CD4-positive, alpha-beta T cell (primary cell): Measurements from ENCODE around the gene ACSL5. TPM values are rescaled to one million over a fixed set of nuclear protein-coding genes. Genes with fewer than 3 reads are reported as not detected.
"Not testable (repeated sequence)": the region's sequence is repeated elsewhere in the genome, so short reads cannot be mapped to it uniquely, and the experiment has no call there.

Experiments used
- ATAC-seq: fragments of 200-7000 bp; cut with Tn5 transposase; one replicate; pipeline ENCODE4 v1.10.0; 2022; ENCODE audit warnings: mild to moderate bottlenecking; ENCODE audit not compliant: poor library complexity
- CTCF ChIA-PET: fragments of 350-600 bp; sonication (Branson Sonifier 250); formaldehyde crosslinking; loops from one replicate; lab custom pipeline; 2021; ENCODE audit warnings: antibody characterized with exemption, inconsistent platforms; lab: Charles Lee
- POLR2A ChIA-PET: fragments of 350-600 bp; sonication (Branson Sonifier 250); formaldehyde crosslinking; loops from one replicate; lab custom pipeline; 2021; ENCODE audit warnings: antibody characterized with exemption, inconsistent platforms; lab: Charles Lee
- DNase-seq, 14 experiments: peaks; one replicate each; pipeline ENCODE4 v3.0.0-alpha.2; 2013 to 2020; ENCODE audit warnings: mixed read lengths in 2 of 14
- H3K27ac ChIP-seq, 2 donors: one replicate each; pipeline versions ENCODE4 v1.5.1 to v1.7.0; 2013; ENCODE audit warnings: low read length in 2 of 2, low read depth in 1 of 2, mild to moderate bottlenecking in 1 of 2
- H3K27me3 ChIP-seq, 2 experiments: 1 replicate in 1 of 2; 2 replicates in 1 of 2; pipeline versions ENCODE4 v1.6.1 to v1.7.0; 2013; ENCODE audit warnings: low read length in 2 of 2, control low read depth in 1 of 2, mild to moderate bottlenecking in 1 of 2, moderate library complexity in 1 of 2; ENCODE audit not compliant: insufficient read depth in 2 of 2, control insufficient read depth in 1 of 2
- H3K36me3 ChIP-seq: one replicate; pipeline ENCODE4 v1.6.1; 2013; ENCODE audit warnings: low read length, control low read depth; ENCODE audit not compliant: insufficient read depth
- H3K4me1 ChIP-seq: one replicate; pipeline ENCODE4 v1.6.1; 2013; ENCODE audit warnings: low read length, control low read depth; ENCODE audit not compliant: insufficient read depth
- H3K4me3 ChIP-seq: one replicate; pipeline ENCODE4 v1.5.1; 2013; ENCODE audit warnings: mild to moderate bottlenecking, low read length, moderate library complexity
- H3K9me3 ChIP-seq, 2 experiments: 1 replicate in 1 of 2; 2 replicates in 1 of 2; pipeline versions ENCODE4 v1.6.1 to v1.7.0; 2013; ENCODE audit warnings: low read length in 2 of 2, mild to moderate bottlenecking in 2 of 2, control low read depth in 1 of 2, moderate library complexity in 1 of 2; ENCODE audit not compliant: control insufficient read depth in 1 of 2, insufficient read depth in 1 of 2
- H3K27ac Mint-ChIP-seq: one replicate; pipeline ENCODE4 v1.8.0; 2020; ENCODE audit warnings: mixed read lengths
- H3K27me3 Mint-ChIP-seq: one replicate; pipeline ENCODE4 v1.8.0; 2021; ENCODE audit warnings: mixed read lengths
- H3K36me3 Mint-ChIP-seq: one replicate; pipeline ENCODE4 v1.8.0; 2021; ENCODE audit warnings: low read depth, mixed read lengths
- H3K4me1 Mint-ChIP-seq: one replicate; pipeline ENCODE4 v1.8.0; 2021; ENCODE audit warnings: low read depth, mixed read lengths
- H3K4me3 Mint-ChIP-seq: one replicate; pipeline ENCODE4 v1.8.0; 2020; ENCODE audit warnings: mild to moderate bottlenecking, mixed read lengths
- H3K9me3 Mint-ChIP-seq: one replicate; pipeline ENCODE4 v1.8.0; 2020; ENCODE audit warnings: mixed read lengths
- CTCF ChIP-seq: fragments of 200-600 bp; IDR thresholded peaks from one replicate; pipeline ENCODE4 v1.8.0; 2022; ENCODE audit warnings: antibody characterized with exemption, mild to moderate bottlenecking
- intact Hi-C, 2 experiments: fragments of 100-400 bp; cut with DNase I in 1 of 2; cut with micrococcal nuclease in 1 of 2; formaldehyde crosslinking; loops; one replicate each; pipeline versions ENCODE4 v1.15.1 to v1.9.0; 2023 to 2025; cut with DNase I, micrococcal nuclease
- total RNA-seq, 174 experiments: library from RNA in 2 of 174; stranded (reverse) in 2 of 174; gene quantifications; one replicate each; pipeline ENCODE4 v1.2.3 and lab custom pipeline; 2021 to 2026

The ACSL5 gene
- total RNA-seq, 2 experiments from 2014 or later, result 11.4 to 14.1 TPM

GRCh38 chr10:112374724-112375541, 1.0 kb downstream of the ACSL5 start:
- TF ChIP-seq CTCF, result no peak
- Histone ChIP-seq H3K27me3 (no peaks in the 10 kb centered on the region), H3K4me3 (peak overlapping the region; percentile 77), H3K27ac (peak overlapping the region; percentile 78 to 92), H3K9me3 (no peaks in the 10 kb centered on the region), H3K4me1 (peaks cover 55% of the 10 kb centered on the region), H3K36me3 (peaks cover 4% of the 10 kb centered on the region)
- Mint-ChIP-seq H3K9me3 (no peaks in the 10 kb centered on the region), H3K27me3 (no peaks in the 10 kb centered on the region), H3K27ac (peak overlapping the region; percentile 95), H3K4me3 (peak overlapping the region; percentile 100), H3K36me3 (peaks cover 30% of the 10 kb centered on the region), H3K4me1 (peaks cover 61% of the 10 kb centered on the region)
- intact Hi-C loops, result loop anchor here in 1 of 2 experiments (2.0 to 5.0 kb wide), 2 partner anchors 72 to 190 kb away; partner anchors contain the start of genes VTI1A and ZDHHC6
- CTCF ChIA-PET, result interaction anchor here (0.7 to 2.3 kb wide), 6 partner anchors 9 to 24 kb away, joined by 3 to 6 read pairs (median 4); no protein-coding TSS in a partner anchor
- POLR2A ChIA-PET, result interaction anchor here (0.9 to 3.0 kb wide), 9 partner anchors 9 to 191 kb away, joined by 3 to 40 read pairs (median 5); partner anchors contain the start of genes GPAM, VTI1A and ZDHHC6
- peak; percentile 48 for ATAC-seq
- DNase-seq, result peak in 6 of 14 experiments; percentile 11 to 58 (median 48)

- peaks cover 70% of the 10 kb centered on the region for H3K4me1 Mint-ChIP-seq
- peak overlapping the region; percentile 100 for H3K4me3 Mint-ChIP-seq
- peaks cover 39% of the 10 kb centered on the region for H3K36me3 Mint-ChIP-seq
- Histone ChIP-seq H3K27me3 (no peaks in the 10 kb centered on the region), H3K4me3 (peak overlapping the region; percentile 77), H3K4me1 (peaks cover 50% of the 10 kb centered on the region), H3K27ac (peak overlapping the region; percentile 78 to 92), H3K9me3 (no peaks in the 10 kb centered on the region), H3K36me3 (peaks cover 9% of the 10 kb centered on the region)
- peak overlapping the region; percentile 95 for H3K27ac Mint-ChIP-seq
- H3K27me3 Mint-ChIP-seq, result no peaks in the 10 kb centered on the region
- DNase-seq (peak; percentile 19 to 81 (median 32)), ATAC-seq (peak; percentile 75)
- POLR2A ChIA-PET, result interaction anchor here (1.2 to 3.0 kb wide), 7 partner anchors 8 to 192 kb away, joined by 5 to 40 read pairs (median 9); partner anchors contain the start of genes GPAM, VTI1A and ZDHHC6
- no peaks in the 10 kb centered on the region for H3K9me3 Mint-ChIP-seq
- CTCF ChIA-PET, result interaction anchor here (1.1 to 2.3 kb wide), 4 partner anchors 10 to 24 kb away, joined by 3 to 6 read pairs (median 4); no protein-coding TSS in a partner anchor
- no peak for TF ChIP-seq CTCF
- intact Hi-C loops, result loop anchor here in 1 of 2 experiments (2.0 to 5.0 kb wide), 2 partner anchors 71 to 191 kb away; partner anchors contain the start of genes VTI1A and ZDHHC6
These were observed 1.9 kb downstream of the ACSL5 start for GRCh38 chr10:112375721-112376395.

GRCh38 chr10:112376396-112376790, 2.5 kb downstream of the ACSL5 start:
- Histone ChIP-seq H3K27ac (peak overlapping the region; percentile 78 to 92), H3K27me3 (no peaks in the 10 kb centered on the region), H3K9me3 (no peaks in the 10 kb centered on the region), H3K36me3 (peaks cover 13% of the 10 kb centered on the region), H3K4me3 (peak overlapping the region; percentile 77), H3K4me1 (peaks cover 50% of the 10 kb centered on the region)
- Mint-ChIP-seq H3K4me3 (peak overlapping the region; percentile 100), H3K9me3 (no peaks in the 10 kb centered on the region), H3K4me1 (peaks cover 74% of the 10 kb centered on the region), H3K27me3 (no peaks in the 10 kb centered on the region), H3K27ac (peak overlapping the region; percentile 95), H3K36me3 (peaks cover 44% of the 10 kb centered on the region)
- peak; percentile 7 for ATAC-seq
- DNase-seq, result no peak
- TF ChIP-seq CTCF, result no peak
- CTCF ChIA-PET, result interaction anchor here (1.5 to 2.3 kb wide), 2 partner anchors 9 to 23 kb away, joined by 3 to 6 read pairs; no protein-coding TSS in a partner anchor
- POLR2A ChIA-PET, result interaction anchor here (0.7 to 3.0 kb wide), 5 partner anchors 11 to 193 kb away, joined by 3 to 40 read pairs (median 15); partner anchors contain the start of genes GPAM, VTI1A and ZDHHC6
- intact Hi-C loops, result loop anchor here in 1 of 2 experiments (5.0 kb wide), 1 partner anchor 71 kb away; the partner anchor contains the start of genes VTI1A and ZDHHC6

GRCh38 chr10:112377116-112377515, 3.2 kb downstream of the ACSL5 start:
- POLR2A ChIA-PET, result interaction anchor here (0.7 to 3.0 kb wide), 3 partner anchors 10 to 70 kb away, joined by 3 to 40 read pairs (median 32); partner anchors contain the start of genes VTI1A and ZDHHC6
- ATAC-seq, H3K27me3 ChIP-seq, H3K27me3 Mint-ChIP-seq, H3K27ac ChIP-seq, H3K9me3 Mint-ChIP-seq, H3K9me3 ChIP-seq, DNase-seq, CTCF ChIA-PET: not testable (repeated sequence)
- Mint-ChIP-seq H3K27ac (peak overlapping the region; percentile 95), H3K4me3 (peak overlapping the region; percentile 80), H3K36me3 (peaks cover 49% of the 10 kb centered on the region), H3K4me1 (peaks cover 75% of the 10 kb centered on the region)
- Histone ChIP-seq H3K4me1 (peaks cover 53% of the 10 kb centered on the region), H3K36me3 (peaks cover 17% of the 10 kb centered on the region), H3K4me3 (peak overlapping the region; percentile 77)
- intact Hi-C loops, result loop anchor here in 1 of 2 experiments (5.0 kb wide), 1 partner anchor 70 kb away; the partner anchor contains the start of genes VTI1A and ZDHHC6
